Measurements from ENCODE around the gene PIF1.
A peak's percentile ranks its signal among the peaks of the same experiment; 100 is the strongest.

The PIF1 gene

DNA sequence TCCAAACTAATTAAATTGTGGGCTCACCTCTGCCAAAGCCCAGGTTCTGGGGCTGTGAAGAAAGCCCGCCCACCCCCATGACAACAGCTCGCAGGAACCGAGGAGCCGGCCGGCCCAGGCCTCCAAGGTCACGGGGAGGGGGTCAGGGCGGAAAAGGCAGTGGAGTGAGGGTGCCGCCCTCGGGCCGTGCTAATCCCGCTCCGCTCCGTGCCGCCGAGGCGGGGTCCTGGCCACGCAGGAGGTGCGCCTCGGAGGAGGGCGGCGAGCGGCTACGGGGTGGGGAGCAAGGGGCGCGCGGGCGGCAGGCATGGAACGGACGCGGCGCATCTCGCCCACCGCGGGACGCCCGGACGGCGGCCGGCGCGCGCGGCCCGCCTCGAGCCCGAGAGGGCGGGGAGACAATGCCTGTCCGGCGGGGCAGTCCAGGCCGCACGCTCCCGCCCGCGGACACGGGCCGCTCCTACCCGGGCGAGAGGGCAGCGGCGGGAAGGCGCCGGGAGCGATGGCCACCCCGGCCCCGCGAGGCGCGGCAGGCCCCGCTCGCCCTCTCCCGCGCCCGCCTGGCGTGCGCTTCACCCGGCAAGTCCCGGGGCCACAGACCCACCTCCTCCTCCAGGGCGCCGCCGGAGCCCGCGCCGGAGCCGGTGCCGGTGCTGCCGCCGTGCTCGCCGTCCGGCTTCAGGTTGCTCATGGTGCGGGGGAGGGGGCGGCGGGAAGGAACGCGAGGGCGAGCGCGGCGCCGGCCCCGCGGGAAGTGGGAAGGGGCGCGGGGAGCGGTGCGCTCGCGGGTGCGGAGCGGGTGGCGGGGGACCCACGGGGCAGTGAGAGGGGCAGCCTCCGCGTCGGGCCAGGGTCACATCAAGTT is 50.6 kb downstream of the PIF1 start:
- DNase-seq, result peak; percentile 14 to 19

DNA sequence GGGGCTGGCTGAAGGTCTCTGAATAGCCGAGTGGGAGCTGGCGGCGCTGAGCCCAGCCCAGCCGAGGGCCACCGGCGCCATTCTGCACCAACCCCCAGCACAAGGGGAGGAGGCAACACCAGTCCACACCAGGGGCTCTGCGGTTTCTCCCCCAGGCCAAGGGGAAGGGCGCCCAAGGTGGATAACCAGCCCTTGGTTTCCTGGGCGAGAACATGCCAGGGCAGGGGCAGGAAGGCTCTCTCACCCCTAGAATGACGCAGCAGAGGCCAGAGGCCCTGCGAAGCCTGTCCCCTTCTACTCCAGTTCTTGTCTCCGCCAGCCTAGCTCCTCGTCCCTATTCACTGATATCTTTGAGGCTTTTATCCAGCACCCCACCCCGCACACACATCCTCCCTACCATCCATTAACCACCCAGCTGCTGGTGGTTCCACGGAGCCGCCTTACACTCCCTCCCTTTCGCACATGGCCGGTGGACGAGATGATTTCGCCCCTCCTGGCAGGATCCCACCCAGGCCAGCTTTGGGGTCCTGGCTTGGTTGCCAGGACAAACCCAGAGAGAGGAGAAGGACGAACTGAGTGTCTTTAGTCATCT is 51.3 kb downstream of the PIF1 start:
- no peak for DNase-seq

DNA sequence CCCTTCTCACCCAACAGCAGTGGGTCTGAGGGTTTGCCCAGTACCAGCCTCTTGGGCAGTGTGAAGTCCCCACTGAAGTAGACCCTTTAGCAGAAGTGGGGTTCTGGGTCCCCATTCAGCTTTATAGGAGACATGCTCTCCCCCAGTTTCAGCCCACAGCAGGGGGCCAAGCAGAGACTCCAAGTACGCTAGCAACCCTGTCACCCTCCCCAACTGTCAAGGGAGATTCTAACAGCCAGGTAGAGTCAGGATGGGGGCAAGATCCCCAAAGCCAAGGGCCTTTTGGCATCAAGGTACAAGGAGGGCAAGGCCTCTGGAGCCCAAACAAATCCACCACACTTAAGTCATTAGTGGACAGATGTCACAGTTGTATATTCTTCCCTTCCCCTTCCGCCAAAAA is 51.8 kb downstream of the PIF1 start:
- no peak for DNase-seq

DNA sequence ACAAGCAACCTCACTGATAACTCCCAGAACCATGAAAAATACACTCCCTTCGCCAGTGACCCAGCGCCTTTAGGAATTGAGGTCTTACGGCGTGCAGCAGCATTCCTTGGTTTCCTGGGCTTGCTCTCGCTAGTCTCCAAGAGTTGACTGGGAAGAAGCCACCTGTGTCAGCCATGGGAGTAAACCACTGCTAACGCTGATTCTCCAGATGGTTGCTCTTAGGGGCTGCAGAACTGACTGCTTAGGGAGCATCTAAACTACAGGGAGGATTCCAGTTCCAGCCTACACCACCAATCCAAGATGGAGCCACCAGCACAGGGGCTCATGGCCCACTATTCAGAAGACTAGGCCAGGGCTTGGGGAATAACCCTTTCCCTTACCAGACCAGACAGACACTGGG is 52.5 kb downstream of the PIF1 start:
- no peak for DNase-seq

DNA sequence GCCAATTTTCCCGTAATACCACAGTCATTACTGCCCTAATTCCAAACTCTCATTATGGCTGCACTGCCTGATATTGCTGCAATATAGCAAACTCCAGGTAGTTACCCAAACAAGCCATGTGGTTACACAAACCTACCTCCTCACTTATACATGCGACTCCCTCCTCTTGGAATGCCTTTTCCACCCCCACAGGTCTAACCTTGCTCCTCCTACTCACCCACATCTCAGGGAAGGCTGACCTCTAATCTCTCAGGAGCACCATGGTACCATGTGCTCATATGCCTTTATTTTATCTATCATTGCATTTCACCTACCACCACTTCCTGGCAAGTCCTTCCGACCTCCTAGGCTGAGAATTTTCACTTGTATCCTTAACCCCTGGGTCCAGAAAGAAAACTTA is 53.0 kb downstream of the PIF1 start:
- no peak for DNase-seq

DNA sequence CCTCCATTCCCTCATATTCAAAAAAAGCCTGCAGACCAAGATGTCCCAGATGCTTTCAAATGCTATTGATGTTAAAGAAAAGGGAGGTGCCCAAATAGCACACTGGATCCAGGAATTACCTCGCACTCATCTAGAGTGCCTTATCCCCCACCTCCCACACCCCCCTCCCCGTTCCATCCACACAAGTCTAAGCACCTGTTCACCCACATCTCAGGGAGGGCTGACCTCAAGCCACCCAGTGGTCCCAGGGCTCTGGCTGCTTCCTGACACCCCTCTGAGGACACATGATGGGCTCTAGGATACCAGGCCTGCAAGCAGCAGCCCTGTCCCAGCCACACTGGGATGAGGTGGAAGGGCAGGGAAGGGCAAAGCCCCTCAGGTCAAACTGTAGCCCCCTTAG is 54.8 kb downstream of the PIF1 start:
- no peak for DNase-seq

DNA sequence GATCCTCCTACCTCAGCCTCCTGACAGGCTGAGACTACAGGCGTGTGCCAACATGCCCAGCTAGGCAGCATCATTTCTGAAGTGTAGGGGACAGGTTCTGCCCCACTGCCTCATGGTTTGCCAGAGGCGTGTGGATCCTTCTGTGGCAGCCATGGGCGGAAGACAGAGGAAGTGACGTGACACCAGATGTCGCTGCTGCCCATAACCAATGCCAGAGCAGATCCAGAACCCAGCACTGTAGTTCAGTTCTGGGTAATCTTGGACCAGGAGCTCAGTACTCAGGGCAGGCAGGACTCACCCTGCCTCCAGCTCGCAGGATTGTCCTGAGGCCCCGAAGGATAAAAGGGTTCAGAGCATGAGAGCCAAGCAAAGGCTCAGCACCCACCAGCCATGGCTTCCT is 58.2 kb downstream of the PIF1 start:
- no peak for DNase-seq

DNA sequence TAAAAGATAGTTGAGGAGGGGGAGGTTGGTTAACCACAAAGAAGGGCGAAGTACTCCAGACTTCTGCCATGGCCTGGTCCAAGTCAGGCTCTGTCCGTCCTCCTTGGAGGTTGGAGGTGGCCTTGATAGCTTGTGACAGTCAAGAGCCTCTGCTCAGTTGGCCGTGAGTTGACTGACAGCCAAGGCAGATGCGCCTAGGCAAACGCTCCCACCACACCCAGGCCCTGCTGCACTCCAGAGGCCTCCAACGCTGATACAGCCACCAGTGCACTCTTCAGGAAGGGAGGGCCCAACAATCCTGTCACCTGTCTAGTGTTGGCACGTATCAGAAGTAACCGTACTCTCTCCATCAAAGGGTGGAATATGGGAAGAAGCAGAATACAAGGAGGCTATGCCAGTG is 59.4 kb downstream of the PIF1 start:
- no peak for DNase-seq

Data from activated CD4-positive, alpha-beta T cell treated with anti-CD3 and anti-CD28 coated beads for 4 hours (primary cell).